Mesodermal cell (in vitro differentiated cells): Measurements from ENCODE around the gene TCF23. TPM values are rescaled to one million over a fixed set of nuclear protein-coding genes. Genes with fewer than 3 reads are reported as not detected.
"Not testable (repeated sequence)": the region's sequence is repeated elsewhere in the genome, so short reads cannot be mapped to it uniquely, and the experiment has no call there.

Experiments
- H3K27ac ChIP-seq: 2 replicates; pipeline ENCODE4 v1.7.0; 2013; ENCODE audit warnings: mild to moderate bottlenecking, low read depth, low read length, moderate library complexity; ENCODE audit not compliant: severe bottlenecking
- H3K36me3 ChIP-seq: 2 replicates; pipeline ENCODE4 v1.7.1; 2013; ENCODE audit warnings: mild to moderate bottlenecking, low read length, moderate library complexity; ENCODE audit not compliant: control insufficient read depth, insufficient read depth
- H3K4me1 ChIP-seq: one replicate; pipeline ENCODE4 v1.7.1; 2013; ENCODE audit warnings: mild to moderate bottlenecking, low read length; ENCODE audit not compliant: insufficient read depth, control insufficient read depth, poor library complexity, severe bottlenecking
- H3K4me3 ChIP-seq: 2 replicates; pipeline ENCODE4 v1.7.0; 2013; ENCODE audit warnings: low read length, control low read depth, mild to moderate bottlenecking; ENCODE audit not compliant: insufficient read depth, poor library complexity, severe bottlenecking; ENCODE audit errors: extremely low read depth
- H3K9me3 ChIP-seq: 2 replicates; pipeline ENCODE4 v1.7.1; 2013; ENCODE audit warnings: mild to moderate bottlenecking, low read length, moderate library complexity; ENCODE audit not compliant: control insufficient read depth
- WGBS, 2 experiments: methylation state at CpG; one replicate each; pipeline ENCODE4 v1.1.5; 2013; ENCODE audit warnings: missing lambda C conversion rate in 2 of 2; ENCODE audit not compliant: insufficient coverage in 2 of 2; 5-methylcytosine and 5-hydroxymethylcytosine counted together
- polyA plus RNA-seq, 2 experiments: library from polyadenylated mRNA; stranded (reverse); fragments of 50-300 nt; gene quantifications; one replicate each; pipeline ENCODE4 v1.2.3, GENCODE V29; 2013

Gene TCF23
- not detected for polyA plus RNA-seq (2013, experiment 1 of 2)
- polyA plus RNA-seq (2013, experiment 2 of 2): not detected

DNA sequence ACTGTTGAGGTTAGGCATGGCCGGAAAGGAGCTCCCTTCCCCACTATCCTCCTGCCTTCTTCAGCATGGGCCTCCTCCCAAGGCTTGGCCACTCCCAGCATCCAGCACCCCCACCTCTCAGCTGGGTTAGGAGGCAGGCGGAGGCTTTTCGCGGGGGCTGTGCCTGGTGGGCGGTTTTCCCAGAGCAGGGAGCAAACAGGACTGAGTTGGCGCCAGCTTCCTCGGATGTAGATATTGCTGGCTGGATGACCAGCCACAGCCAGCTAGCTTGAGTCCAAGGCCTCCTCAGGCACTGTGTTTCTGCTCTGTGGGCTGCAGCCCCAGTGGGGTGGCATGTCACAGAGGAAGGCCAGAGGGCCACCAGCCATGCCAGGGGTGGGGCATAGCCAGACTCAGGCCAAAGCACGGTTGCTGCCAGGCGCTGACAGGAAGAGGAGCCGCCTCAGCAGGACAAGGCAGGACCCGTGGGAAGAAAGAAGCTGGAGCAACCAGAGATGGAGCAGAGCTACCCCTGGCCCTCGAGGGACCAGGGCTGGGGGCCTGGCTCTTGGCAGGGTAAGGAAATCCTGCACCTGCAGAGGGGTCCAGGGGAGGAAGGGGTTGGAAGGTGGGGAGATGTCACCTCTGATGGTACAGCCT, at the start of gene TCF23:
Gene TCF23, plus strand, starts transcription at position 204 of the 639 bp plus-strand sequence. Its CDS starts 130 bp downstream, at position 334.
- Histone ChIP-seq H3K36me3 (no peaks in the 10 kb centered on the region), H3K27ac (no peak within 1 kb of the TSS), H3K4me1 (peaks cover 3% of the 10 kb centered on the region), H3K9me3 (no peaks in the 10 kb centered on the region), H3K4me3 (no peak within 1 kb of the TSS)
- 90 to 94% methylated on average over 9 to 12 of the region's 12 CpGs for WGBS, 2 experiments

GRCh38 chr2:27099334-27099955, 49.4 kb upstream of the TCF23 start:
- no peak overlapping the region for H3K4me3 ChIP-seq
- H3K4me1 ChIP-seq: no peaks in the 10 kb centered on the region
- WGBS, 2 experiments: 91 to 95% methylated on average over 14 to 16 of the region's 19 CpGs
- H3K9me3 ChIP-seq: no peaks in the 10 kb centered on the region
- H3K36me3 ChIP-seq: no peaks in the 10 kb centered on the region
- no peak overlapping the region for H3K27ac ChIP-seq

DNA sequence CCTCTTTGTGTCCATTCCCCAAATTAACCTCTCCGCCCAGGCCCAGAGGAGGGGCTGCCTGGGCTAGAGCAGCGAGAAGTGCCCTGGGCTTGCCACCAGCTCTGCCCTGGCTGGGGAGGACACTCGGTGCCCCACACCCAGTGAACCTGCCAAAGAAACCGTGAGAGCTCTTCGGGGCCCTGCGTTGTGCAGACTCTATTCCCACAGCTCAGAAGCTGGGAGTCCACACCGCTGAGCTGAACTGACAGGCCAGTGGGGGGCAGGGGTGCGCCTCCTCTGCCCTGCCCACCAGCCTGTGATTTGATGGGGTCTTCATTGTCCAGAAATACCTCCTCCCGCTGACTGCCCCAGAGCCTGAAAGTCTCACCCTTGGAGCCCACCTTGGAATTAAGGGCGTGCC, 48.8 kb upstream of the TCF23 start:
- Histone ChIP-seq H3K36me3 (no peaks in the 10 kb centered on the region), H3K4me1 (no peaks in the 10 kb centered on the region), H3K4me3 (no peak overlapping the region), H3K9me3 (no peaks in the 10 kb centered on the region), H3K27ac (no peak overlapping the region)
- WGBS, 2 experiments: 86 to 93% methylated on average over 8 to 10 of the region's 10 CpGs

- no peak overlapping the region for H3K27ac ChIP-seq
- WGBS, 2 experiments: 80 to 87% methylated on average over 1 to 3 of the region's 5 CpGs
- no peaks in the 10 kb centered on the region for H3K36me3 ChIP-seq
- H3K4me3 ChIP-seq: no peak overlapping the region
- no peaks in the 10 kb centered on the region for H3K4me1 ChIP-seq
- H3K9me3 ChIP-seq: no peaks in the 10 kb centered on the region
Observed at GRCh38 chr2:27102329-27102728, 46.5 kb upstream of the TCF23 start.

GRCh38 chr2:27105981-27106380, 42.8 kb upstream of the TCF23 start:
- no peaks in the 10 kb centered on the region for H3K36me3 ChIP-seq
- H3K4me1 ChIP-seq: no peaks in the 10 kb centered on the region
- WGBS, 2 experiments: 81 to 94% methylated on average over 3 of the region's 3 CpGs
- H3K4me3 ChIP-seq: no peak overlapping the region
- H3K9me3 ChIP-seq: no peaks in the 10 kb centered on the region
- H3K27ac ChIP-seq: no peak overlapping the region

DNA sequence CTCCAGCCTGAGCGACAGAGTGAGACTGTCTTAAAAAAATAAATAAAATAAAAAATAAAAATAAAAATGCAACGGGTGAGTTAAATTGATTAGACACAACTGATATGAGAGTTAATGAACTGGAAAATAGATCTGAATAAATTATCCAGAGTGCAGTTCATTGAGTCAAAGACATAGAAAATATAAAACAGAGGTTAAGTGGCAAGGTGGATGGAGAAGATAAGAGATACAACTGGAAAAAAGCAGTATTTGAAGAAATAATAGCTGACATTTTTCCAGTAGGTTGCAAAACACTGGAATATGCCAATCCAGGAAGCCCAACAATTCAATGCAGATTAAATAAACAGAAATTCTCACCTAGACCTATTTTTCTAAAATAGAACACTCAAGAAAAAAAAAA, 40.6 kb upstream of the TCF23 start:
- WGBS, 2 experiments: 100% methylated on average over 1 of the region's 2 CpGs; no CpG with 5 or more reads in 1 of the 2 experiments
- H3K4me1 ChIP-seq: no peaks in the 10 kb centered on the region
- no peak overlapping the region for H3K4me3 ChIP-seq
- no peak overlapping the region for H3K27ac ChIP-seq
- no peaks in the 10 kb centered on the region for H3K36me3 ChIP-seq
- H3K9me3 ChIP-seq: no peaks in the 10 kb centered on the region

- Histone ChIP-seq H3K4me3 (no peak overlapping the region), H3K4me1 (no peaks in the 10 kb centered on the region), H3K27ac (no peak overlapping the region), H3K36me3 (no peaks in the 10 kb centered on the region), H3K9me3 (no peaks in the 10 kb centered on the region)
- 93 to 94% methylated on average over 3 of the region's 3 CpGs for WGBS, 2 experiments
Observed at GRCh38 chr2:27109083-27109482, 39.7 kb upstream of the TCF23 start.

- 88 to 95% methylated on average over 17 to 21 of the region's 24 CpGs for WGBS, 2 experiments
- not testable (repeated sequence) for H3K4me3 ChIP-seq, H3K36me3 ChIP-seq, H3K4me1 ChIP-seq, H3K9me3 ChIP-seq, H3K27ac ChIP-seq
Observed at GRCh38 chr2:27110603-27111352, 38.0 kb upstream of the TCF23 start.

DNA sequence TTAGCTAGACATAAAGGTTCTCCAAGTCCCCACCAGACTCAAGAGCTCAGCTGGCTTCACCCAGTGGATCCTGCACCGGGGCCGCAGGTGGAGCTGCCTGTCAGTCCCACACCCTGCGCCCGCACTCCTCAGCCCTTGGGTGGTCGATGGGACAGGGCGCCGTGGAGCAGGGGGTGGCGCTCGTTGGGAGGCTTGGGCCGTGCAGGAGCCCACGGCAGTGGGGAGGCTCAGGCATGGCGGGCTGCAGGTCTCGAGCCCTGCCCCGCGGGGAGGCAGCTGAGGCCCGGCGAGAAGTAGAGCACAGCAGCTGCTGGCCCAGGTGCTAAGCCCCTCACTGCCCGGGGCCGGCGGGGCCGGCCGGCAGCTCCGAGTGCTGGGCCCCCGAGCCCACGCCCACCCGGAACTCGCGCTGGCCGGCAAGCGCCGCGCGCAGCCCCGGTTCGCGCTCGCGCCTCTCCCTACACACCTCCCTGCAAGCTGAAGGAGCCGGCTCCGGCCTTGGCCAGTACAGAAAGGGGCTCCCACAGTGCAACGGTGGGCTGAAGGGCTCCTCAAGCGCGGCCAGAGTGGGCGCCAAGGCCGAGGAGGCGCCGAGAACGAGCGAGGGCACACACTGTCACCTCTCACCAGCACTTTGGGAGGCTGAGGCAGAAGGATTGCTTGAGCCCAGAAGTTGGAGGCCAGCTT, 37.3 kb upstream of the TCF23 start:
- not testable (repeated sequence) for H3K9me3 ChIP-seq, H3K4me1 ChIP-seq, H3K36me3 ChIP-seq, H3K27ac ChIP-seq, H3K4me3 ChIP-seq
- WGBS, 2 experiments: 95 to 96% methylated on average over 12 to 26 of the region's 49 CpGs

GRCh38 chr2:27115519-27115918, 33.3 kb upstream of the TCF23 start:
- 77 to 81% methylated on average over 2 of the region's 2 CpGs for WGBS, 2 experiments
- Histone ChIP-seq H3K36me3 (no peaks in the 10 kb centered on the region), H3K4me3 (no peak overlapping the region), H3K4me1 (no peaks in the 10 kb centered on the region), H3K27ac (no peak overlapping the region), H3K9me3 (no peaks in the 10 kb centered on the region)
